Memory B cell (primary cell): Measurements from ENCODE around the gene ARL5C.

ENCODE experiments used
- ATAC-seq: fragments of 150-1000 bp; cut with Tn5 transposase; 2 replicates; pipeline ENCODE4 v1.10.0; 2021; ENCODE audit warnings: low read depth, mild to moderate bottlenecking, moderate library complexity
- DNase-seq, 2 donors: peaks; one replicate each; pipeline ENCODE4 v3.0.0; 2022; ENCODE audit warnings: low spot score in 2 of 2
- H3K27ac Mint-ChIP-seq: one replicate; pipeline ENCODE4 v1.8.0; 2022; ENCODE audit warnings: mild to moderate bottlenecking, moderate library complexity, mixed read lengths
- H3K27me3 Mint-ChIP-seq: one replicate; pipeline ENCODE4 v1.8.0; 2022; ENCODE audit warnings: mixed read lengths
- H3K36me3 Mint-ChIP-seq: one replicate; pipeline ENCODE4 v1.8.0; 2022; ENCODE audit warnings: mild to moderate bottlenecking, mixed read lengths
- H3K4me1 Mint-ChIP-seq: one replicate; pipeline ENCODE4 v1.8.0; 2022; ENCODE audit warnings: mixed read lengths
- H3K4me3 Mint-ChIP-seq: one replicate; pipeline ENCODE4 v1.8.0; 2022; ENCODE audit warnings: mild to moderate bottlenecking, moderate library complexity, mixed read lengths
- H3K9me3 Mint-ChIP-seq: one replicate; pipeline ENCODE4 v1.8.0; 2022; ENCODE audit warnings: mixed read lengths

The ARL5C gene

GRCh38 chr17:39183720-39184119 is 17.8 kb upstream of the ARL5C start:
- no peak overlapping the region for H3K27ac Mint-ChIP-seq
- no peak overlapping the region for H3K4me3 Mint-ChIP-seq
- H3K9me3 Mint-ChIP-seq = no peaks in the 10 kb centered on the region
- DNase-seq (no peak), ATAC-seq (no peak)
- H3K27me3 Mint-ChIP-seq = no peaks in the 10 kb centered on the region
- peaks cover 6% of the 10 kb centered on the region for H3K36me3 Mint-ChIP-seq
- H3K4me1 Mint-ChIP-seq = no peaks in the 10 kb centered on the region

DNA sequence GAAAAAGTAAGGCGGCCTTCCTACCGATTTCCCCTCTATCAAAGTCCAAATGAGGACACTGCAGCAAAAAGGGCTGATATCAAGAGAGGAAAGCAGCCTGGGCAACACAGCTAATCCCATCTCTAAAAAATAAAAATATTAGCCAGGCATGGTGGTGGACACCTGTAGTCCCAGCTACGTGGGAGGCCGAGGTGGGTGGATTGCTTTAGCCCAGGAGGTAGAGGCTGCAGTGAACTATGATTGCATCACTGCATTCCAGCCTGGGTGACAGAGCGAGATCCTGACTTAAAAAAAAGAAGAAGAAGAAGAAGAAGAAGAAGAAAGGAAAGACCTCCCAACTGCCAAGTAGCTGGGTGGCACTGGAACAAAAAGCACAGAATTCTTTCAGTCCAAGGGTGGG is 17.1 kb upstream of the ARL5C start:
- H3K36me3 Mint-ChIP-seq = peaks cover 6% of the 10 kb centered on the region
- ATAC-seq (no peak), DNase-seq (no peak)
- H3K4me1 Mint-ChIP-seq = no peaks in the 10 kb centered on the region
- H3K9me3 Mint-ChIP-seq = no peaks in the 10 kb centered on the region
- H3K4me3 Mint-ChIP-seq = no peak overlapping the region
- H3K27me3 Mint-ChIP-seq = no peaks in the 10 kb centered on the region
- H3K27ac Mint-ChIP-seq = no peak overlapping the region

- Mint-ChIP-seq H3K36me3 (peaks cover 6% of the 10 kb centered on the region), H3K9me3 (no peaks in the 10 kb centered on the region), H3K27ac (no peak overlapping the region), H3K27me3 (no peaks in the 10 kb centered on the region), H3K4me3 (no peak overlapping the region), H3K4me1 (no peaks in the 10 kb centered on the region)
- no peak for DNase-seq
- ATAC-seq = no peak
Observed at GRCh38 chr17:39181303-39181702, 15.3 kb upstream of the ARL5C start.

DNA sequence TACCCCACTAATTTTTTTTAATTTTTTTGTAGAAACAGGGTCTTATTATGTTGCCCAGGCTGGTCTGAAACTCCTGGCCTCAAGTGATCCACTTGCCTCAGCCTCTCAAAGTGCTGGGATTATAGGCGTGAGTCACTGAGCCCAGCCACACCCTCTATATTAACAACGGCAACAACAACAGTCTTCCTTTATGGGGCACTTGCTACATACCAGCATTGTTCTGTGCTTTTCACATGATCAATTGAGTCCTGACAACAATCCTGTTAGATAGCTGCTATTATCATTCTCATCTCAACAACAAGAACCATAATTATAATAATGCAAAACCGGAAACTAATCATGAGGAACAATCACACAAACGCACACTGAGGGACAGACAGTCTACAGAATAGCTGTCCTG is 12.6 kb upstream of the ARL5C start:
- H3K4me1 Mint-ChIP-seq = peaks cover 6% of the 10 kb centered on the region
- no peak overlapping the region for H3K4me3 Mint-ChIP-seq
- H3K27ac Mint-ChIP-seq = no peak overlapping the region
- ATAC-seq (no peak), DNase-seq (no peak)
- H3K27me3 Mint-ChIP-seq = peaks cover 2% of the 10 kb centered on the region
- peaks cover 2% of the 10 kb centered on the region for H3K36me3 Mint-ChIP-seq
- H3K9me3 Mint-ChIP-seq = no peaks in the 10 kb centered on the region

GRCh38 chr17:39177256-39177655 is 11.3 kb upstream of the ARL5C start:
- Mint-ChIP-seq H3K9me3 (no peaks in the 10 kb centered on the region), H3K27ac (no peak overlapping the region), H3K27me3 (peaks cover 9% of the 10 kb centered on the region), H3K4me1 (peaks cover 6% of the 10 kb centered on the region), H3K36me3 (no peaks in the 10 kb centered on the region), H3K4me3 (no peak overlapping the region)
- DNase-seq (no peak), ATAC-seq (no peak)

- DNase-seq (no peak), ATAC-seq (no peak)
- Mint-ChIP-seq H3K9me3 (no peaks in the 10 kb centered on the region), H3K4me3 (no peak overlapping the region), H3K27me3 (peaks cover 14% of the 10 kb centered on the region), H3K4me1 (peaks cover 6% of the 10 kb centered on the region), H3K36me3 (no peaks in the 10 kb centered on the region), H3K27ac (no peak overlapping the region)
Observed at GRCh38 chr17:39175695-39176093, 9.7 kb upstream of the ARL5C start.

GRCh38 chr17:39174920-39175694 is 9.1 kb upstream of the ARL5C start:
- Mint-ChIP-seq H3K9me3 (no peaks in the 10 kb centered on the region), H3K27ac (no peak overlapping the region), H3K27me3 (peaks cover 14% of the 10 kb centered on the region), H3K4me3 (peak overlapping the region; percentile 79), H3K4me1 (peaks cover 6% of the 10 kb centered on the region), H3K36me3 (no peaks in the 10 kb centered on the region)
- peak; percentile 95 for ATAC-seq
- peak; percentile 67 to 74 for DNase-seq

GRCh38 chr17:39173526-39174274 is 7.7 kb upstream of the ARL5C start:
- no peak overlapping the region for H3K27ac Mint-ChIP-seq
- H3K4me1 Mint-ChIP-seq = peaks cover 6% of the 10 kb centered on the region

GRCh38 chr17:39173080-39173479 is 7.1 kb upstream of the ARL5C start:
- H3K9me3 Mint-ChIP-seq = peaks cover 1% of the 10 kb centered on the region
- peaks cover 6% of the 10 kb centered on the region for H3K4me1 Mint-ChIP-seq
- no peak overlapping the region for H3K27ac Mint-ChIP-seq
- peaks cover 1% of the 10 kb centered on the region for H3K36me3 Mint-ChIP-seq
- DNase-seq (no peak), ATAC-seq (no peak)
- no peak overlapping the region for H3K4me3 Mint-ChIP-seq
- peaks cover 19% of the 10 kb centered on the region for H3K27me3 Mint-ChIP-seq

More at GRCh38 chr17:39173526-39174274, 7.7 kb upstream of the ARL5C start:
- Mint-ChIP-seq H3K4me3 (no peak overlapping the region), H3K9me3 (no peaks in the 10 kb centered on the region), H3K36me3 (no peaks in the 10 kb centered on the region), H3K27me3 (peaks cover 17% of the 10 kb centered on the region)
- DNase-seq (no peak), ATAC-seq (no peak)

- Mint-ChIP-seq H3K36me3 (peaks cover 1% of the 10 kb centered on the region), H3K27me3 (peaks cover 22% of the 10 kb centered on the region), H3K4me1 (peaks cover 13% of the 10 kb centered on the region), H3K27ac (no peak overlapping the region), H3K4me3 (no peak overlapping the region), H3K9me3 (peaks cover 1% of the 10 kb centered on the region)
- ATAC-seq (no peak), DNase-seq (no peak)
Observed at GRCh38 chr17:39171933-39172332, 6.0 kb upstream of the ARL5C start.

DNA sequence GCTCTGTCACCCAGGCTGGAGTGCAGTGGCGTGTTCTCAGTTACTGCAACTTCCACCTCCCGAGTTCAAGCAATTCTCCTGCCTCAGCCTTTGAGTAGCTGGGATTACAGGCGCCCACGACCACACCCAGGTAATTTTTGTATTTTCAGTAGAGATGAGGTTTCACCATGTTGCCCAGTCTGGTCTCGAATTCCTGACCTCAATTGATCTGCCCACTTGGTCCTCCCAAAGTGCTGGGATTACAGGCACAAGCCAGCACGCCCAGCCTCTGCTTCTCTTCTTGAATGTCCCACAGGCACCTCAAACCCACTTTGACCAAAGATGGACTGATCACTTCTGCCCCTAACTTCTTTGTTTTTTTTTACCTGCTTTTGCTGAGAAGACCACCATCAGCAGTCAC is 4.6 kb upstream of the ARL5C start:
- H3K27me3 Mint-ChIP-seq = peaks cover 31% of the 10 kb centered on the region
- H3K27ac Mint-ChIP-seq = no peak overlapping the region
- H3K4me1 Mint-ChIP-seq = peaks cover 15% of the 10 kb centered on the region
- H3K36me3 Mint-ChIP-seq = peaks cover 1% of the 10 kb centered on the region
- H3K4me3 Mint-ChIP-seq = no peak overlapping the region
- ATAC-seq (no peak), DNase-seq (no peak)
- peaks cover 1% of the 10 kb centered on the region for H3K9me3 Mint-ChIP-seq

GRCh38 chr17:39170109-39170508 is 4.1 kb upstream of the ARL5C start:
- no peak for DNase-seq
- peaks cover 1% of the 10 kb centered on the region for H3K36me3 Mint-ChIP-seq
- H3K27me3 Mint-ChIP-seq = peaks cover 31% of the 10 kb centered on the region
- H3K9me3 Mint-ChIP-seq = peaks cover 1% of the 10 kb centered on the region
- H3K4me1 Mint-ChIP-seq = peaks cover 11% of the 10 kb centered on the region
- H3K4me3 Mint-ChIP-seq = no peak overlapping the region
- no peak overlapping the region for H3K27ac Mint-ChIP-seq
- no peak for ATAC-seq

DNA sequence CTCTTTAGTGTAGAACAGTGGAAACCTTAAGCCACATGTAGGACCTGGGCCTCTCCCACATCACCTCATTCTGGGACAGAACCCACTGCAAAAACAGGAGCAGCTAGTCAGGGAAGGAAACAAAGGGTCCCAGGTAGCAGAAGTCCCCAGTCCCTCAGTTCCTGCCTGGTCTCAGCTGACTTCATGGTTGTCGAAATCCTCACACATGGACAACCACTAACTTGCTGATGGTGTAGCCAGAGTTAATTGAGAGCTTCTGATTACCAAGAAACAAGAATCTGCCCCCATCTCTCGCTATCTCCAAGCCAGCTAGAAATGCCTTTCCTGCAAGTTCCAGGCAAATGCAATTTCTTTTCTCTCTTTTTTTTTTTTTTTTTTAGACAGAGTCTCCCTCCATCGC is 3.6 kb upstream of the ARL5C start:
- Mint-ChIP-seq H3K9me3 (peaks cover 1% of the 10 kb centered on the region), H3K27me3 (peaks cover 33% of the 10 kb centered on the region), H3K4me3 (no peak overlapping the region), H3K27ac (no peak overlapping the region), H3K4me1 (peaks cover 11% of the 10 kb centered on the region), H3K36me3 (peaks cover 1% of the 10 kb centered on the region)
- no peak for ATAC-seq
- DNase-seq = no peak

DNA sequence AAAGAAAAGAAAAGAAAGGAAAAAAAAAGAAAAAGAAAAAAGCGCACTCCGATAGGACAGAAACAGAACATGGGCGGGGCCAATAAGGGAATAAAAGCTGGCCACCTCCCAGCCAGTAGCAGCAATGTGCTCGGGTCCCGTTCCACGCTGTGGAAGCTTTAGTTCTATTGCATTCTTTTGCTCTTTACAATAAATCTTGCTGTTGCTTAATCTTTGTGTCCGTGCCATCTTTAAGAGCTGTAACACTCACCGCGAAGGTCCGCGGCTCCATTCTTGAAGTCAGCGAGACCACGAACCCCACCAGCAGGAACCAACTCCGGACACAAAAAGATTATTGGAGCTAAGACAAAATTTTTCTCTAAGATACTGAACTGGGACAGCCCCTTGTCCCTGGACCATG is 3.1 kb upstream of the ARL5C start:
- Mint-ChIP-seq H3K27ac (no peak overlapping the region), H3K4me1 (peaks cover 12% of the 10 kb centered on the region), H3K27me3 (peaks cover 34% of the 10 kb centered on the region), H3K36me3 (peaks cover 1% of the 10 kb centered on the region), H3K4me3 (no peak overlapping the region), H3K9me3 (peaks cover 1% of the 10 kb centered on the region)
- ATAC-seq = no peak
- no peak for DNase-seq
